ENCODE results near the gene RNPS1.
"Not testable (repeated sequence)": the region's sequence is repeated elsewhere in the genome, so short reads cannot be mapped to it uniquely, and the experiment has no call there.

RNPS1 gene

GRCh38 chr16:2250652-2251295, 17.2 kb downstream of the RNPS1 start:
- peak overlapping the region; percentile 75 for H3K4me2 ChIP-seq (ENCODE audit: low read length)
- peaks cover 13% of the 10 kb centered on the region for H3K4me1 ChIP-seq (ENCODE audit: control insufficient read depth, insufficient read depth, low read length)
- peak overlapping the region; percentile 81 for H3K9ac ChIP-seq (ENCODE audit: low read depth, low read length)
- peaks cover 37% of the 10 kb centered on the region for H3K36me3 ChIP-seq (ENCODE audit: insufficient read depth, low read length)
- H3K27me3 ChIP-seq (ENCODE audit: control insufficient read depth, insufficient read depth, low read length), result no peaks in the 10 kb centered on the region
- peak overlapping the region; percentile 76 for H3K4me3 ChIP-seq (ENCODE audit: low read length)
- no peaks in the 10 kb centered on the region for H3K9me3 ChIP-seq (replicated peaks; ENCODE audit: low read length)

GRCh38 chr16:2246301-2246885, 21.5 kb downstream of the RNPS1 start:
- no peak overlapping the region for H3K4me3 ChIP-seq (ENCODE audit: low read length)
- H3K9ac ChIP-seq (ENCODE audit: low read depth, low read length), result no peak overlapping the region
- H3K36me3 ChIP-seq (ENCODE audit: insufficient read depth, low read length), result peaks cover 47% of the 10 kb centered on the region
- H3K4me1 ChIP-seq (ENCODE audit: control insufficient read depth, insufficient read depth, low read length), result peaks cover 6% of the 10 kb centered on the region
- H3K4me2 ChIP-seq (ENCODE audit: low read length), result no peak overlapping the region
- no peaks in the 10 kb centered on the region for H3K9me3 ChIP-seq (replicated peaks; ENCODE audit: low read length)
- no peaks in the 10 kb centered on the region for H3K27me3 ChIP-seq (ENCODE audit: control insufficient read depth, insufficient read depth, low read length)

DNA sequence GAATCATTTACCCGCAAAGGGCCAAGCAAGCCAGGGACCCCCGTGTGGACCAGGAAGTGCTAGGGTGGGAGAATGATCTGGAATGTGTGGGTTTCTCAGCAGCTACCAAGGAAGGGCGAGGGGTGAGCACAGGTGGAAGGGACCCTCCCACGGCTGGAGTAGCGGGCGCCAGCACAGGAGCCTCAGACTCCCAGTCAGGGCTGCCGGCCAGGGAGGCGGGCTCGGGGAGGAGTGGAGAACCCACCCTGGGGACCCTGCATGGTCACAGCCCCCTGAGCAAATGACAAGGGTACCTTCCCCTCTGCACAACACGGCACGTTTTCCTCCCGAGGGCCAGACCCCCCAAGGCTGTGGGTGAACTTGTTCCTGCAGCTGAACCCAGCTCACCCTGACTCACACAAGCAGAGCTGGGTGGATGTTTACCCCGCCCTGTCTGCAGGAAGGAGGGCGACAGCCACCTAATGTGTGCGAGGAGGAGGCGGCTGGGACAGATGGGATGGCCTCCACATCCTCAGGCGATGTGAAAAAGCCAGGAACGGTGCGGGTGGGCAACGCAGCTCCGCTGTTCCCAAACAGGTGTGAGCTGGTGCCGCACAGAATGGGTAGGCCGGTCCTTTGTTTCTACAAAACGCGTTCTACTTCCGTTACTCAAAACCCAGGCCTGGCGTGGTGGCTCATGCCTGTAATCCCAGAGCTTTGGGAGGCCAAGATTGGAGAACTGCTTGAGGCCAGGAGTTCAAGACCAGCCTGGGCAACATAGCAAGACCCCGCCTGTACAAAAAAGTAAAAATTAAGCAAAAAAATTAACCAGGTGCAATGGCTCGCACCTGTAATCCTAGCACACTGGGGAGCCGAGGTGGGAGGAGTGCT, 22.8 kb downstream of the RNPS1 start:
- Histone ChIP-seq H3K27me3 (ENCODE audit: control insufficient read depth, insufficient read depth, low read length) (no peaks in the 10 kb centered on the region), H3K9ac (ENCODE audit: low read depth, low read length) (no peak overlapping the region), H3K4me2 (ENCODE audit: low read length) (no peak overlapping the region), H3K4me1 (ENCODE audit: control insufficient read depth, insufficient read depth, low read length) (peaks cover 3% of the 10 kb centered on the region), H3K9me3 (replicated peaks; ENCODE audit: low read length) (no peaks in the 10 kb centered on the region), H3K36me3 (ENCODE audit: insufficient read depth, low read length) (peaks cover 47% of the 10 kb centered on the region), H3K4me3 (ENCODE audit: low read length) (no peak overlapping the region)

- Histone ChIP-seq H3K4me1 (ENCODE audit: control insufficient read depth, insufficient read depth, low read length) (no peaks in the 10 kb centered on the region), H3K27me3 (ENCODE audit: control insufficient read depth, insufficient read depth, low read length) (no peaks in the 10 kb centered on the region), H3K9ac (ENCODE audit: low read depth, low read length) (no peak overlapping the region), H3K36me3 (ENCODE audit: insufficient read depth, low read length) (peaks cover 52% of the 10 kb centered on the region), H3K9me3 (replicated peaks; ENCODE audit: low read length) (no peaks in the 10 kb centered on the region), H3K4me2 (ENCODE audit: low read length) (no peak overlapping the region), H3K4me3 (ENCODE audit: low read length) (no peak overlapping the region)
Measured at GRCh38 chr16:2244301-2244700, 23.6 kb downstream of the RNPS1 start.

DNA sequence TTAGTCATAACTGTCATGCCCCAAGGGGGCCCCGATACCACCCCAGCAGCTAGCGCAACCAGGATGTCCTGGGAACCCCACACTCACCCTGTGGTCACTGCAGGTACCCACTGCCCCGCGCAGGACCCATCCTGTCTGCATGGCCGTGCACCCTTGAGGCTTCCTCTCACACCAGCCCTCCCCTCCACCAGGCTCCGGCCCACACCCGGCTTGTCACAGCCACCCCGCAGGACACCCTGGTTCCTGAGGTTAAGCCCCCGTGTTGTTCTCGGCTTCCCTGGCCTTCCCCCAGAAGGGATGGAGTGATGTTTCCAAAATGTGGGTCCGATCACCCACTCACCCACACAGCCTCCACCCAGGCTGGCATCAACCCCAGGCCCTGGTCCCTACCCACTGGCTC, 24.1 kb downstream of the RNPS1 start:
- no peaks in the 10 kb centered on the region for H3K9me3 ChIP-seq (replicated peaks; ENCODE audit: low read length)
- no peak overlapping the region for H3K4me2 ChIP-seq (ENCODE audit: low read length)
- no peak overlapping the region for H3K9ac ChIP-seq (ENCODE audit: low read depth, low read length)
- no peak overlapping the region for H3K4me3 ChIP-seq (ENCODE audit: low read length)
- H3K4me1 ChIP-seq (ENCODE audit: control insufficient read depth, insufficient read depth, low read length), result peaks cover 3% of the 10 kb centered on the region
- peaks cover 52% of the 10 kb centered on the region for H3K36me3 ChIP-seq (ENCODE audit: insufficient read depth, low read length)
- H3K27me3 ChIP-seq (ENCODE audit: control insufficient read depth, insufficient read depth, low read length), result no peaks in the 10 kb centered on the region

DNA sequence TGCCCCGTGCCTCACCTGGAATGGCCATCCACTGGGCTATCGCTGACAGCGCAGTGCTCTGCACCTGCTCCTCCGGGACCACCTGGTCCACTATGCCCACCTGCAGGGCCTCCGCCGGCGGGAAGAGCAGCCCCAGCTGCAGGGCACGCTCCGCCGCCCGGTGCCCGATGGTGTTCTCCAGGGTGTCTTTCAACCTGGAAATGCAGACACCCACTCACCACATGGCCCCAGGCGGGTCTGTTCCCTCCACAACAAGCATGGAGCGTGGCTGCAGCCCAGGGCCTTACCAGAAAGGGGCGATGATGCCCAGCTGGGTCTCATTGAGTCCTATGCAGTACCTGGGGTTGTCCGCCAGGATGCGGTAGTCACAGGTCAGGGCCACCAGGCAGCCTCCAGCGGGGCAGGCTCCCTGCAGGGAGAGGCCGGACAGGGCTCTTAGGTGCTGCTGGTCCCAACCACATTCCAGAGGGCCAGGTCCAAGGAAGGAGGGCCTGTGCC, 24.8 kb downstream of the RNPS1 start:
- peaks cover 53% of the 10 kb centered on the region for H3K36me3 ChIP-seq (ENCODE audit: insufficient read depth, low read length)
- H3K27me3 ChIP-seq (ENCODE audit: control insufficient read depth, insufficient read depth, low read length), result no peaks in the 10 kb centered on the region
- H3K4me2 ChIP-seq (ENCODE audit: low read length), result no peak overlapping the region
- H3K4me1 ChIP-seq (ENCODE audit: control insufficient read depth, insufficient read depth, low read length), result peaks cover 3% of the 10 kb centered on the region
- H3K9ac ChIP-seq (ENCODE audit: low read depth, low read length), result no peak overlapping the region
- no peaks in the 10 kb centered on the region for H3K9me3 ChIP-seq (replicated peaks; ENCODE audit: low read length)
- no peak overlapping the region for H3K4me3 ChIP-seq (ENCODE audit: low read length)

DNA sequence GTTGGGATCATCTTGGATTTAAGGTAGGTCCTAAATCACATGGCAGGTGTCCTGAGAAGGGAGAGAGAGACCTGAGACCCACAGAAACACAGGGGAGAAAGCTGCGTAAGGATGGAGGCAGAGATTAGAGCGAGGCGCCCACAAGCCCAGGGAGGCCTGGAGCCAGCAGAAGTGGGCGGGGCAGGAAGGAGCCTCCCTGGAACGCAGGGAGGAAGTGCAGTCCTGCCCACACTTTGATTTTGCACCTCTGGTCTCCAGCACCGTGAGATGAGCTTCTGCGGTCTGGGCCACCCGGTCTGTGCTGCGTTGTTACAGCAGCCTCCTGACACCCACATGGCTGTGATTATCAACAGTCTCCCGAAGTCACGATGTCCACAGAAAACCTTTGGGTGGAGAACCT, 25.3 kb downstream of the RNPS1 start:
- Histone ChIP-seq H3K4me1 (ENCODE audit: control insufficient read depth, insufficient read depth, low read length) (peaks cover 3% of the 10 kb centered on the region), H3K4me3 (ENCODE audit: low read length) (no peak overlapping the region), H3K4me2 (ENCODE audit: low read length) (no peak overlapping the region), H3K36me3 (ENCODE audit: insufficient read depth, low read length) (peaks cover 53% of the 10 kb centered on the region), H3K9me3 (replicated peaks; ENCODE audit: low read length) (no peaks in the 10 kb centered on the region), H3K27me3 (ENCODE audit: control insufficient read depth, insufficient read depth, low read length) (no peaks in the 10 kb centered on the region), H3K9ac (ENCODE audit: low read depth, low read length) (no peak overlapping the region)

DNA sequence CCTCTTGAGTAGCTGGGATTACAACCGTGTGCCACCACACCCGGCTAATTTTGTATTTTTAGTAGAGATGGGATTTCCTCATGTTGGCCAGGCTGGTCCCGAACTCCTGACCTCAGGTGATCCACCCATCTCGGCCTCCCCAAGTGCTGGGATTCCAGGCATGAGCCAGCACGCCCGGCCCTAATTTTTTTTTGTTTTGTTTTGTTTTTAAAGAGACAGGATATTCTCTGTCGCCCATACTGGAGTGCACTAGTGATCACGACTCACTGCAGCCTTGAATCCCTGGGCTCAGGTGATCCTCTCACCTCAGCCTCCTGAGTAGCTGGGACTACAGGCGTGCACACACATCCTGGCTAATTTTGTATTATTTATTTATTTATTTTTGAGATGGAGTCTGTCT, 27.6 kb downstream of the RNPS1 start:
- Histone ChIP-seq H3K36me3 (ENCODE audit: insufficient read depth, low read length) (peaks cover 47% of the 10 kb centered on the region), H3K4me1 (ENCODE audit: control insufficient read depth, insufficient read depth, low read length) (peaks cover 21% of the 10 kb centered on the region)
- not testable (repeated sequence) for H3K9me3 ChIP-seq (replicated peaks; ENCODE audit: low read length); H3K9ac ChIP-seq (ENCODE audit: low read depth, low read length); H3K4me2 ChIP-seq (ENCODE audit: low read length); H3K27me3 ChIP-seq (ENCODE audit: control insufficient read depth, insufficient read depth, low read length); H3K4me3 ChIP-seq (ENCODE audit: low read length)

- no peak overlapping the region for H3K9ac ChIP-seq (ENCODE audit: low read depth, low read length)
- peaks cover 45% of the 10 kb centered on the region for H3K36me3 ChIP-seq (ENCODE audit: insufficient read depth, low read length)
- H3K27me3 ChIP-seq (ENCODE audit: control insufficient read depth, insufficient read depth, low read length), result no peaks in the 10 kb centered on the region
- H3K4me3 ChIP-seq (ENCODE audit: low read length), result no peak overlapping the region
- no peak overlapping the region for H3K4me2 ChIP-seq (ENCODE audit: low read length)
- H3K9me3 ChIP-seq (replicated peaks; ENCODE audit: low read length), result no peaks in the 10 kb centered on the region
- peaks cover 21% of the 10 kb centered on the region for H3K4me1 ChIP-seq (ENCODE audit: control insufficient read depth, insufficient read depth, low read length)
Measured at GRCh38 chr16:2238838-2239675, 28.9 kb downstream of the RNPS1 start.

DNA sequence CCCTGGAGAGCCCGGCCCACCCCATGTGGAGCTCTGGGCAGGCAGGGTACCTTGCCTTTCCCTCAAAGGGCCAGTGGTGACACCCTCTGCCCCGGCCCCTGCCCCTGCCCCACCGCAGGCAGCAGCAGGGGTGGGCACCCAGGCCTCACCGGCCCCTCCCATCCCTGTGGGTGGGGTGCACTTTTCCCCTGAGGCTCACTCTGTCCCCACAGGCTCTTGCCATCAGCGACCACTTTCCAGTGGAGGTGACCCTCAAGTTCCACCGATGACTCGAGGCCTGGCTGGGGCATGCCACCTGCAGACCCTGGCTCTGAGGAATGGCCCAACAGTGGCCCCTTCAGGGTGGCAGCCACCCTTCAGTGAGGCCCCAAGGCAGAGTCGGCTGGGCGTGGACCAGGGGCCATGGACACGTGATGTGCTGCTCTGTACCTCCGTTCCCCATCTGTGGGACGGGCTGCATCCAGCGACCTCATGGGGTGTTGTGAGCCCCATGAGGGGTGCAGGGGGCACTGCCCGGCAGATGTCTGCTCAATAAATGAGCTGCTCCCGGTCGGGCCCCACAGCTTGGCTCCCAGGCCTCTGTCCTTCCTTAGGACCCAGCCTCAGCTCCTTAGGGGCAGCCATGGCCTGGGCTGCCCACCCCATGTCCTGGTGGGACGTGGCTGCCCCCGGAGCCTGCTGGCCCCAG, 29.6 kb downstream of the RNPS1 start:
- H3K4me2 ChIP-seq (ENCODE audit: low read length), result no peak overlapping the region

More for the DNA sequence above, 29.6 kb downstream of the RNPS1 start:
- Histone ChIP-seq H3K36me3 (ENCODE audit: insufficient read depth, low read length) (peaks cover 45% of the 10 kb centered on the region), H3K27me3 (ENCODE audit: control insufficient read depth, insufficient read depth, low read length) (no peaks in the 10 kb centered on the region), H3K4me3 (ENCODE audit: low read length) (no peak overlapping the region), H3K9me3 (replicated peaks; ENCODE audit: low read length) (no peaks in the 10 kb centered on the region), H3K4me1 (ENCODE audit: control insufficient read depth, insufficient read depth, low read length) (peaks cover 21% of the 10 kb centered on the region), H3K9ac (ENCODE audit: low read depth, low read length) (no peak overlapping the region)
